Activated B cell treated with CpG ODN at 0.5 μM for 24 hours (primary cell): ENCODE data around the gene ZNF492. TPM values are rescaled to one million over a fixed set of nuclear protein-coding genes. Genes with fewer than 3 reads are reported as not detected.

Source experiments
- ATAC-seq: fragments of 200-7000 bp; cut with Tn5 transposase; one replicate; pipeline ENCODE4 v1.10.0; 2021; ENCODE audit warnings: low read depth, mild to moderate bottlenecking, moderate library complexity
- CTCF ChIA-PET: fragments of 350-600 bp; sonication (Branson Sonifier 250); formaldehyde crosslinking; loops from one replicate; lab custom pipeline; 2021; ENCODE audit warnings: antibody characterized with exemption; lab: Charles Lee
- POLR2A ChIA-PET: fragments of 350-600 bp; sonication (Branson Sonifier 250); formaldehyde crosslinking; loops from one replicate; lab custom pipeline; 2021; ENCODE audit warnings: antibody characterized with exemption; lab: Charles Lee
- DNase-seq: peaks from one replicate; pipeline ENCODE4 v3.0.0; 2022
- H3K27ac Mint-ChIP-seq: one replicate; pipeline ENCODE4 v1.8.0; 2020; ENCODE audit warnings: mixed read lengths
- H3K27me3 Mint-ChIP-seq: one replicate; pipeline ENCODE4 v1.8.0; 2021; ENCODE audit warnings: mixed read lengths
- H3K36me3 Mint-ChIP-seq: one replicate; pipeline ENCODE4 v1.8.0; 2021; ENCODE audit warnings: low read depth, mixed read lengths
- H3K4me1 Mint-ChIP-seq: one replicate; pipeline ENCODE4 v1.8.0; 2021; ENCODE audit warnings: mixed read lengths
- H3K4me3 Mint-ChIP-seq: one replicate; pipeline ENCODE4 v1.8.0; 2020; ENCODE audit warnings: mild to moderate bottlenecking, mixed read lengths
- H3K9me3 Mint-ChIP-seq: one replicate; pipeline ENCODE4 v1.8.0; 2020; ENCODE audit warnings: mixed read lengths
- intact Hi-C: fragments of 100-400 bp; cut with micrococcal nuclease; formaldehyde crosslinking; loops from one replicate; pipeline ENCODE4 v1.15.1; 2024
- total RNA-seq: library from RNA; stranded (reverse); gene quantifications from 2 replicates; pipeline ENCODE4 v1.2.3, GENCODE V29; 2022
- TF ChIP-seq, protein P1 (sequence below): fragments of 200-600 bp; IDR thresholded peaks from one replicate; pipeline ENCODE4 v1.8.0; 2022; ENCODE audit warnings: antibody characterized with exemption, mild to moderate bottlenecking

The ZNF492 gene
- total RNA-seq, 1 donor from 2014 or later: 1.2 TPM

- Mint-ChIP-seq H3K4me1 (no peaks in the 10 kb centered on the region), H3K27me3 (no peaks in the 10 kb centered on the region), H3K9me3 (peaks cover 8% of the 10 kb centered on the region), H3K36me3 (no peaks in the 10 kb centered on the region), H3K4me3 (no peak overlapping the region), H3K27ac (no peak overlapping the region)
- DNase-seq (no peak), ATAC-seq (no peak)
- intact Hi-C loops: no loop called here
- CTCF ChIA-PET: no interaction called here
- TF ChIP-seq, protein P1, sequence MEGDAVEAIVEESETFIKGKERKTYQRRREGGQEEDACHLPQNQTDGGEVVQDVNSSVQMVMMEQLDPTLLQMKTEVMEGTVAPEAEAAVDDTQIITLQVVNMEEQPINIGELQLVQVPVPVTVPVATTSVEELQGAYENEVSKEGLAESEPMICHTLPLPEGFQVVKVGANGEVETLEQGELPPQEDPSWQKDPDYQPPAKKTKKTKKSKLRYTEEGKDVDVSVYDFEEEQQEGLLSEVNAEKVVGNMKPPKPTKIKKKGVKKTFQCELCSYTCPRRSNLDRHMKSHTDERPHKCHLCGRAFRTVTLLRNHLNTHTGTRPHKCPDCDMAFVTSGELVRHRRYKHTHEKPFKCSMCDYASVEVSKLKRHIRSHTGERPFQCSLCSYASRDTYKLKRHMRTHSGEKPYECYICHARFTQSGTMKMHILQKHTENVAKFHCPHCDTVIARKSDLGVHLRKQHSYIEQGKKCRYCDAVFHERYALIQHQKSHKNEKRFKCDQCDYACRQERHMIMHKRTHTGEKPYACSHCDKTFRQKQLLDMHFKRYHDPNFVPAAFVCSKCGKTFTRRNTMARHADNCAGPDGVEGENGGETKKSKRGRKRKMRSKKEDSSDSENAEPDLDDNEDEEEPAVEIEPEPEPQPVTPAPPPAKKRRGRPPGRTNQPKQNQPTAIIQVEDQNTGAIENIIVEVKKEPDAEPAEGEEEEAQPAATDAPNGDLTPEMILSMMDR: no peak
- POLR2A ChIA-PET: no interaction called here
Measured at GRCh38 chr19:22602631-22603272, 31.4 kb upstream of the ZNF492 start.

DNA sequence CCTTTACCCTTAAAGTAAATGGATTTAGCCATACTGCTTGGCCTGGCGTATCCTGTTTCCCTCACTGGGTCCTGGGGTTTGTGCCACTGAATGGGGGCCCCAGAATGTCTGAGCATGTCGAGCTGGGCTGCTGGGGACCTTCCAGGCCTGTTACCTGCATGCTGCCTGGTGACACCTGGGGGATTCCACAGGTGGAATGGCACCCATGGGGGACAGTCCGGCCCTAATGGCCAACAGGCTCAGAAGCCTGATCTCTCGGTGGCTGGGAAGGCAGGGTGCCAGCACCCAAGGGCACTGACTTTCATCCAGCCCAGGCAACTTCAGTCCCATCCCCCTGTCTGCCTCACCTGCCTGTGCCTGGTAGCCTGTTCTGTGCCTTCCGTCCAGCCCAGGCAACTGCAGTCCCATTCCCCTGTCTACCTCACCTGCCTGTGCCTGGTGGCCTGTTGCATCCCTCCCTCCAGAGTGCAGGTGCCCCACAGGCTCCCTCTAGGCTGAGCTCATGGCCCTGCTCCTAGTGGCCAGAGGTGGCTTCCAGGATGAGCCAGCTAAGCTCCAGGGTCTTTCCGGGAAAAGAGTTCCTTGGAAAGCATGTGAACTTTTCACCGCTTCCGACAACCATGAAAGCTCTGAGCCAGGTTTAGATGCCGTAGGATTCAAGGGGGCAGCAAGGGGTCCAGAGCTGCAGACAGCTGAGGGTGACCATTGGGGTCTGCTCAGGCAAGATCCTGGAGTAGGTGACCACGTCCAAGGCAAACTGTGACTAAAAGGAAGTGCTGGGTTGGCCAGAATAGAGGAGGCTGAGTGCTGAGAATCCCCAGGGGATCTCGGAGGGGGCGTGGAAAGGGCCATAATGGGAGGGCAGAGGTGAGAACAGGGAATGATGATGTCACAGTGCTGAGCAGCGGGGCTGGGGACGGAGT lies 30.3 kb upstream of the ZNF492 start:
- ATAC-seq: no peak
- POLR2A ChIA-PET: no interaction called here
- H3K9me3 Mint-ChIP-seq: peaks cover 5% of the 10 kb centered on the region

DNA sequence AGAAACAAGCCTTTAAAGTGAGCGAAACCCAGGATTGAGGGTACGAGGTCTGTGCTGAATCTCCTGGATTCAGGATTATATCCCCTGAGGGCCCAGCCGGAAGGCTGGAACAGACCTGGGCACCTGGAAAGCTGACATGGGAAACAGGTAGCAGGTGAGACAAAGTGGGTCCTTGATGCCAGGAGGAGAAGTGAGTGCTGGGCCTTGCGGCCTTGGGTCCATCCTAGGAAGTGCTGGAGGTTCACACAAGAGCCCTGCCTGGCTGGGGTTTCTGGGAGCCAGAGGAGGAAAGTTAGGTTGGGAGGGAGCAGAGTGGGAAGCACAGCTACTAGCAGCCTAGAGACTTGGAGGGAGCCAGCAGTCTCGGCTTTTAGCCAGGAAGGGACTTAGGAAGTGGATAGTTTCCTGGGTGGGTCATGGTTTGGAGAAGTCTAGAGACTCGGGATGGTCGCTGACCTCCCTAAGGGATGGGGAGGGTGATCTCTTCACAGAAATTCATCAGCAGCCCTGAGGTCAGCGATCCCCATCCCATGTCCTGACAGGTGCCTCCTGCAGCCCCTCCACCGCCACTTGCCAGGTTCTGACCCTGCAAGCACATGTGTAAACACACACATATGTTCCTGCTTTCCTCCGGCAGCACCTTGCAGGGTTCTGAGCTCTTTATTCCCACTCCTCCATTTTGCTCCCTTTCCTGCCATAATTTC lies 29.4 kb upstream of the ZNF492 start:
- no peaks in the 10 kb centered on the region for H3K4me1 Mint-ChIP-seq
- intact Hi-C loops: no loop called here
- H3K4me3 Mint-ChIP-seq: no peak overlapping the region
- ATAC-seq (no peak), DNase-seq (no peak)
- POLR2A ChIA-PET: no interaction called here
- CTCF ChIA-PET: no interaction called here
- H3K36me3 Mint-ChIP-seq: no peaks in the 10 kb centered on the region
- H3K27ac Mint-ChIP-seq: no peak overlapping the region
- TF ChIP-seq, protein P1: no peak
- no peaks in the 10 kb centered on the region for H3K27me3 Mint-ChIP-seq
- H3K9me3 Mint-ChIP-seq: peaks cover 9% of the 10 kb centered on the region

More for the DNA sequence above, 30.3 kb upstream of the ZNF492 start:
- CTCF ChIA-PET: no interaction called here
- no peaks in the 10 kb centered on the region for H3K4me1 Mint-ChIP-seq
- H3K4me3 Mint-ChIP-seq: no peak overlapping the region
- H3K27ac Mint-ChIP-seq: no peak overlapping the region
- H3K27me3 Mint-ChIP-seq: no peaks in the 10 kb centered on the region
- intact Hi-C loops: no loop called here
- TF ChIP-seq, protein P1: no peak
- DNase-seq: no peak
- no peaks in the 10 kb centered on the region for H3K36me3 Mint-ChIP-seq

GRCh38 chr19:22605275-22606211 lies 28.6 kb upstream of the ZNF492 start:
- ATAC-seq (no peak), DNase-seq (no peak)
- Mint-ChIP-seq H3K9me3 (peaks cover 7% of the 10 kb centered on the region), H3K36me3 (no peaks in the 10 kb centered on the region), H3K27ac (no peak overlapping the region), H3K4me3 (no peak overlapping the region), H3K27me3 (no peaks in the 10 kb centered on the region), H3K4me1 (no peaks in the 10 kb centered on the region)
- TF ChIP-seq, protein P1: no peak
- ChIA-PET POLR2A (no interaction called here), CTCF (no interaction called here)
- intact Hi-C loops: no loop called here
